ENCODE data around the gene NFIA.

GRCh38 chr1:61420909-61421835 lies 338.8 kb downstream of the NFIA start:
- TF ChIP-seq CTCF (CRISPR knock-in tag; IDR thresholded peaks at IDR 0.05) (no peak), EP300 (IDR thresholded peaks at IDR 0.05; ENCODE audit: low read depth in 2 of 2, low read length in 2 of 2) (no peak), EP300 (CRISPR knock-in tag; IDR thresholded peaks at IDR 0.05; ENCODE audit: borderline replicate concordance) (no peak), ZBTB7A (CRISPR knock-in tag; IDR thresholded peaks at IDR 0.05) (no peak), TARDBP (CRISPR knock-in tag; IDR thresholded peaks at IDR 0.05) (no peak), NFE2L2 (IDR thresholded peaks at IDR 0.05; ENCODE audit: low read length) (no peak), ZBTB40 (IDR thresholded peaks at IDR 0.05) (no peak), ZBTB40 (CRISPR knock-in tag; IDR thresholded peaks at IDR 0.05) (no peak), FOSL2 (CRISPR knock-in tag; IDR thresholded peaks at IDR 0.05) (no peak)
- TF ChIP-seq, protein P1, sequence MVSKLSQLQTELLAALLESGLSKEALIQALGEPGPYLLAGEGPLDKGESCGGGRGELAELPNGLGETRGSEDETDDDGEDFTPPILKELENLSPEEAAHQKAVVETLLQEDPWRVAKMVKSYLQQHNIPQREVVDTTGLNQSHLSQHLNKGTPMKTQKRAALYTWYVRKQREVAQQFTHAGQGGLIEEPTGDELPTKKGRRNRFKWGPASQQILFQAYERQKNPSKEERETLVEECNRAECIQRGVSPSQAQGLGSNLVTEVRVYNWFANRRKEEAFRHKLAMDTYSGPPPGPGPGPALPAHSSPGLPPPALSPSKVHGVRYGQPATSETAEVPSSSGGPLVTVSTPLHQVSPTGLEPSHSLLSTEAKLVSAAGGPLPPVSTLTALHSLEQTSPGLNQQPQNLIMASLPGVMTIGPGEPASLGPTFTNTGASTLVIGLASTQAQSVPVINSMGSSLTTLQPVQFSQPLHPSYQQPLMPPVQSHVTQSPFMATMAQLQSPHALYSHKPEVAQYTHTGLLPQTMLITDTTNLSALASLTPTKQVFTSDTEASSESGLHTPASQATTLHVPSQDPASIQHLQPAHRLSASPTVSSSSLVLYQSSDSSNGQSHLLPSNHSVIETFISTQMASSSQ (IDR thresholded peaks at IDR 0.05; ENCODE audit: low read depth) = no peak
- TF ChIP-seq, protein P1 (CRISPR knock-in tag; IDR thresholded peaks at IDR 0.05; ENCODE audit: borderline replicate concordance) = no peak
